Stimulated activated CD4-positive, alpha-beta T cell treated with anti-CD3 and anti-CD28 coated beads, Interleukin-15, amount 100 ng/mL, for 48 hours (primary cell): ENCODE results near the gene SMG5.
A peak's percentile ranks its signal among the peaks of the same experiment; 100 is the strongest.

Experiments
- DNase-seq, 2 donors: peaks; one replicate each; pipeline ENCODE4 v3.0.0-alpha.2; 2020; ENCODE audit warnings: low read depth in 2 of 2

The SMG5 gene

DNA sequence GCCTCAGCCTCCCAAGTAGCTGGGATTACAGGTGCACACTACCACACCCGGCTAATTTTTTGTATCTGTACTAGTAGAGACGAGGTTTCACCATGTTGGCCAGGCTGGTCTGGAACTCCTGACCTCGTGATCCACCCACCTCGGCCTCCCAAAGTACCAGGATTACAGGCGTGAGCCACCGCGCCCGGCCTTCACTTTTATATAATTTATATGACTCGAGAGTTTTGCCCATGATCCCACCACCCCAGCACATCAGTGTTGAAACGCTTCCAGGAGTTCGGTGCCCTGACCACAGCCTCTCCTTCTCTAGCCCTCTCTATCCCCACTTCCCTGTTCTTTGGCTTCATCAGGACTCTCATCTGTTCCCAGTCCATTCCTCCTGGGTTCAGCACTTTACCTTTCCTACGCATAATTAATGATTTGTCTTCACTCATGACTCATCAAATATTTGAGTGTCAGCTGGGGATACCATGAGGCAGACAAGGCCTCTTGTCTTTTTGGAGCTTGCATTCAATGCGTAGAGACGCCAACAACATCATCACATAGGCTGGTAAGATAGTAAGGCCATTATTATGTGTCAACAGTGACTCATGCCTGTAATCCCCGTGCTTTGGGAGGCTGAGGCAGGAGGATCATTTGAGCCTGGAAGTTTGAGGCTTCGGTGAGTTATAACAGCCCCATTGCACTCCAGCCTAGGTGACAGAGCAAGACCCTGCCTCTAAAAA lies 68.4 kb downstream of the SMG5 start:
- DNase-seq = peak in 1 of 2 donors; percentile 31

- DNase-seq = no peak
These were observed 69.0 kb downstream of the SMG5 start for GRCh38 chr1:156213644-156213966.

- DNase-seq = peak; percentile 95 to 96
These were observed 69.6 kb downstream of the SMG5 start, which contains the start of gene PMF1 for GRCh38 chr1:156212833-156213643. TSS of gene PMF1 (plus strand) at chr1:156213007. CDS start at chr1:156213016, 9 bp downstream.

GRCh38 chr1:156212130-156212529 lies 70.5 kb downstream of the SMG5 start:
- no peak for DNase-seq

- DNase-seq = no peak
These were observed 71.4 kb downstream of the SMG5 start for GRCh38 chr1:156211243-156211642.

GRCh38 chr1:156204686-156205085 lies 77.9 kb downstream of the SMG5 start:
- no peak for DNase-seq

DNA sequence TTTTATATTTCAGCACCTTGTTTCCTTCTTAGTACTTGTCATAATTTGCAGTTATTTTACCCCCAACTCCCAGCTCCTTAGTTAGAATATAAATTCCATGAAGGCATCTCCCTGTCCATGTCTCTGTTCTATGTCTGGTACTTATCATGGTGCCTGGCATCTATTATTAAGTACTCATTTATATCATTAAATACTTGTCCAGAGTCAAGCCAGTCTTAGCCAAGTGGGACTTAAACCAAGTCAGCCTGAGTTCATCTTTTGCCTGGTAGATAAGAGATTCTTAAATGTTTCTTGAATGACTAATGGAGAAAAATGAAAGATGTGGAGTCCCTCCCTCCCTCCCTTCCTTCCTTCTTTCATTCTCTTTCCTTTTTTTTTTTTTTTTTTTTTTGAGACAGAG lies 79.3 kb downstream of the SMG5 start:
- no peak for DNase-seq

DNA sequence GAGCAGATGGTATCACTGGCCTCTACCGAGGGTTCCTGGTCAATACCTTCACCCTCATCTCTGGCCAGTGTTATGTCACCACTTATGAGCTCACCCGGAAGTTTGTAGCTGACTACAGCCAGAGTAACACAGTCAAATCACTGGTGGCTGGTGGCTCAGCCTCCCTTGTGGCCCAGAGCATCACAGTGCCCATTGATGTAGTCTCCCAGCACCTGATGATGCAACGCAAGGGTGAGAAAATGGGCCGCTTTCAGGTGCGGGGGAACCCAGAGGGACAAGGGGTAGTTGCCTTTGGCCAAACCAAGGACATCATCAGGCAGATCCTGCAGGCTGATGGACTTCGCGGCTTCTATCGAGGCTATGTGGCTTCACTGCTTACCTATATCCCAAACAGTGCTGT lies 82.6 kb downstream of the SMG5 start:
- DNase-seq = no peak
